ENCODE results near the gene SEZ6L.

The SEZ6L gene

DNA sequence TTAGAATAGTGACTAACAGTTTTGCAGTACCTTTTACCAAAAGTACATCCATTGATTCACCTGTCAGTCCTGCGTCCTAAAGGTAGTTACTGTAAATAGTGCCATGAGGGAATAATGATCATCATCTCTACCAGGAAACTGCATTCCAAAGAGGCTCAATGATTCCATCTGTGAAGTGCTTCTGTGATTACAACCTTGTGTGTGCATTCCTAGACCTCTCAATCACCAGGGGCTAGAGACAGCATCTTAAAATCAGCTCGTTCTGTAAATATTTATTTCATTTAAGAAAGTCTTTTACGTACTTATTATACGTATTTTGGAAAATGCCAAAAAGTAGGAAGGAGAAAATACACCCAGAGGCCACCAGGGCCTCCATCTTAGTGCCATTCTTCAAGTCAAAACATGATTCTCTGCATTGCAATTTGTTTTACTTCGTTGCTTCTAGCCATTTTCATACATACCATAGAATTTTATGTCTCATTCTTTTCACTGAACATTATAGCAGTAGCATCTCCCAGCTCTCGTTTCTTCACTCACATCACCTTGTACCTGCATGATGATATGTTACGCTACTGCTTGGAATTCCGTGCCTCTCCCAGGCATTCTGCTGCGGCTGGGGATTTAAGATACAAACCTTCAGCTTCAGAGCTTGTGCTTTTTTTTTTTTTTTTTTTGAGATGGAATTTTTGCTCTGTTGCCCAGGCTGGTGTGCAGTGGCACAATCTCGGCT lies 117.0 kb downstream of the SEZ6L start:
- H3K4me3 Mint-ChIP-seq: no peak overlapping the region
- H3K9me3 Mint-ChIP-seq: no peaks in the 10 kb centered on the region
- peaks cover 28% of the 10 kb centered on the region for H3K27me3 Mint-ChIP-seq
- H3K36me3 Mint-ChIP-seq: no peaks in the 10 kb centered on the region
- no peaks in the 10 kb centered on the region for H3K4me1 Mint-ChIP-seq
- no peak overlapping the region for H3K27ac Mint-ChIP-seq
- CTCF ChIA-PET: no interaction called here
- DNase-seq: no peak

DNA sequence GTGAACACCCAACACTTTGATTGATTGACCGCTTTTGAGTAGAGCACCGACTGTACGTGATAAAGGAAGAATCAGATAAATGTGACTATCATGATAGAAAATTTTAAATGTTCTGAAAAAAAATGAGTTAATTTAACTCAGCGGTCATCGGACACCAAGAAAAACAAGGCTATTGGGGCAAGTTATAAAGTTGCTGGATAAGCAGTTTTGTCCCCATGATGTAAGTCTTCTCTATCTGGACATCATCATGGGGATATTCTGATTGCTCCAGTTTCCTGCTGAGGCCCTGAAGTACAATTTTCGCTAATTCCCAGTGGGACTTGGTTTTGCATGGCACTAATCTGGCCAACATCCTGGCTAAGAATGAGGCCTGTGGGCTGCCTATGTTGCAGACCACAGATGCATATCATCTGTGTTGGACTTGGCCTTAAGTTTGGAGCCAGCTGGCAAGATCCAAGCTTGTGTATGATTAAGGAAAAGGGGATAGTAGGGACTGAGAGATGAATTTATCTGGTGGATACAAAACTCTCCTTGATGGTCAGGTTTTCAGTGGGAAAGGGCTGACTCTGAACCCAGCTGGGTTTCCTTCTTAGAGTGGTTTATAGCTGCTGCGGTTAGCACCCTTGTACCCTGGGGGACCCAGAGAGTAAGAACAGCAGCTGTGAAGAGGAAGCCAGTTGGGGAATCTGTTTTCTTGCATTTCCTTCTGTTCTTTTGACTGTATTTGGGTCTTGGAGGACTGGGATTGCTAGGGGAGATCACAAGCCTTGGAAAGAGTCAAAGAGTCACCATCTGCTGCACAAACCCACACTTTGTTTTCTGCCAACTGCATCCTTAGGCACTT lies 118.3 kb downstream of the SEZ6L start:
- Mint-ChIP-seq H3K4me1 (no peaks in the 10 kb centered on the region), H3K4me3 (no peak overlapping the region), H3K27ac (no peak overlapping the region), H3K36me3 (no peaks in the 10 kb centered on the region), H3K9me3 (no peaks in the 10 kb centered on the region), H3K27me3 (peaks cover 28% of the 10 kb centered on the region)
- no peak for DNase-seq
- CTCF ChIA-PET: interaction anchor here (1.0 kb wide), 1 partner anchor 80 kb away, joined by 3 read pairs; no protein-coding TSS in a partner anchor

GRCh38 chr22:26289611-26290101 lies 120.4 kb downstream of the SEZ6L start:
- CTCF ChIA-PET: no interaction called here
- Mint-ChIP-seq H3K4me1 (peaks cover 8% of the 10 kb centered on the region), H3K36me3 (no peaks in the 10 kb centered on the region), H3K27ac (no peak overlapping the region), H3K27me3 (peaks cover 28% of the 10 kb centered on the region), H3K4me3 (no peak overlapping the region), H3K9me3 (peaks cover 1% of the 10 kb centered on the region)
- no peak for DNase-seq

- CTCF ChIA-PET: no interaction called here
- DNase-seq: no peak
- H3K27ac Mint-ChIP-seq: no peak overlapping the region
Measured at GRCh38 chr22:26291940-26292666, 122.8 kb downstream of the SEZ6L start.

GRCh38 chr22:26292667-26292995 lies 123.4 kb downstream of the SEZ6L start:
- CTCF ChIA-PET: no interaction called here

More at GRCh38 chr22:26291940-26292666, 122.8 kb downstream of the SEZ6L start:
- Mint-ChIP-seq H3K9me3 (peaks cover 1% of the 10 kb centered on the region), H3K27me3 (peaks cover 16% of the 10 kb centered on the region), H3K4me1 (peaks cover 16% of the 10 kb centered on the region), H3K4me3 (no peak overlapping the region), H3K36me3 (no peaks in the 10 kb centered on the region)

GRCh38 chr22:26295563-26296126 lies 126.4 kb downstream of the SEZ6L start:
- Mint-ChIP-seq H3K9me3 (peaks cover 1% of the 10 kb centered on the region), H3K27ac (no peak overlapping the region), H3K4me3 (no peak overlapping the region), H3K27me3 (no peaks in the 10 kb centered on the region), H3K4me1 (peaks cover 16% of the 10 kb centered on the region), H3K36me3 (no peaks in the 10 kb centered on the region)
- CTCF ChIA-PET: no interaction called here
- no peak for DNase-seq

More at GRCh38 chr22:26292667-26292995, 123.4 kb downstream of the SEZ6L start:
- Mint-ChIP-seq H3K27me3 (peaks cover 13% of the 10 kb centered on the region), H3K36me3 (no peaks in the 10 kb centered on the region), H3K4me1 (peaks cover 16% of the 10 kb centered on the region), H3K4me3 (no peak overlapping the region), H3K9me3 (peaks cover 1% of the 10 kb centered on the region), H3K27ac (no peak overlapping the region)
- no peak for DNase-seq

DNA sequence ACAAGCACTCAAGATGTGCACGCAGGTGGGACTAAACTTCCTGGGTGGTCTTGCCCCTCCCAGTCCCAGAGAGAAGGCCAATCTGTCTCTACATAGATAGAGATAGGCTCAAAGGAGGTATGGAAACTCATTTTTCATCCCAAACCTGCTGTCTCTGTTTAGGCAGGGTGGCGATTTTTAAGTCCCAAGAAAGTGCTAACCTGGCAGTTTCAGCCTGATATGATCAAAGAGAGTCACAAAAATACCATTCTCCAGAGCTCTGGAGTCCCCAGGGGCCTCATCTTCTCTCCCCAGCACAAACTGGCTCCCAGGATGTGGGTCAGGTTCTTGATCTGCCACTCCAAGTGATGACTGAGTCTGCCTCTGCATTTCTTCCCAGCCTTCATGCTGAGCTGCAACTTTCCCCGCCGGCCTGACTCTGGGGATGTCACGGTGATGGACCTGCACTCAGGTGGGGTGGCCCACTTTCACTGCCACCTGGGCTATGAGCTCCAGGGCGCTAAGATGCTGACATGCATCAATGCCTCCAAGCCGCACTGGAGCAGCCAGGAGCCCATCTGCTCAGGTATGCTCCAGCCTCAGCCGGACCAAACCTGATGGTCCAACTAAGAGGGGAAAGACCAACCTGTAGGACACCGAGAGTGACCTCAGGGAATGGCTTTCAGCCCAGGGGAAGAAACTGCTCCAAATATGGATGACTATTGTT lies 129.5 kb downstream of the SEZ6L start:
- Mint-ChIP-seq H3K36me3 (no peaks in the 10 kb centered on the region), H3K9me3 (peaks cover 1% of the 10 kb centered on the region), H3K27ac (no peak overlapping the region), H3K27me3 (peaks cover 13% of the 10 kb centered on the region), H3K4me1 (peaks cover 16% of the 10 kb centered on the region), H3K4me3 (no peak overlapping the region)
- CTCF ChIA-PET: no interaction called here
- no peak for DNase-seq

GRCh38 chr22:26302726-26303125 lies 133.5 kb downstream of the SEZ6L start:
- H3K4me3 Mint-ChIP-seq: no peak overlapping the region
- H3K36me3 Mint-ChIP-seq: no peaks in the 10 kb centered on the region
- CTCF ChIA-PET: no interaction called here

GRCh38 chr22:26303475-26303874 lies 134.2 kb downstream of the SEZ6L start:
- no peaks in the 10 kb centered on the region for H3K9me3 Mint-ChIP-seq
- CTCF ChIA-PET: no interaction called here
- H3K4me3 Mint-ChIP-seq: no peak overlapping the region
- H3K36me3 Mint-ChIP-seq: no peaks in the 10 kb centered on the region
- no peak overlapping the region for H3K27ac Mint-ChIP-seq
- peaks cover 35% of the 10 kb centered on the region for H3K27me3 Mint-ChIP-seq
- no peak for DNase-seq
- H3K4me1 Mint-ChIP-seq: no peaks in the 10 kb centered on the region

More at GRCh38 chr22:26302726-26303125, 133.5 kb downstream of the SEZ6L start:
- no peak overlapping the region for H3K27ac Mint-ChIP-seq
- no peaks in the 10 kb centered on the region for H3K9me3 Mint-ChIP-seq
- no peak for DNase-seq
- H3K27me3 Mint-ChIP-seq: peaks cover 32% of the 10 kb centered on the region
- no peaks in the 10 kb centered on the region for H3K4me1 Mint-ChIP-seq

GRCh38 chr22:26304730-26305129 lies 135.5 kb downstream of the SEZ6L start:
- Mint-ChIP-seq H3K4me1 (no peaks in the 10 kb centered on the region), H3K4me3 (no peak overlapping the region), H3K27me3 (peaks cover 35% of the 10 kb centered on the region), H3K27ac (no peak overlapping the region), H3K9me3 (no peaks in the 10 kb centered on the region), H3K36me3 (no peaks in the 10 kb centered on the region)
- DNase-seq: no peak
- CTCF ChIA-PET: no interaction called here

- no peak overlapping the region for H3K4me3 Mint-ChIP-seq
- no peak for DNase-seq
- peaks cover 23% of the 10 kb centered on the region for H3K27me3 Mint-ChIP-seq
- no peaks in the 10 kb centered on the region for H3K9me3 Mint-ChIP-seq
- no peaks in the 10 kb centered on the region for H3K36me3 Mint-ChIP-seq
- no peak overlapping the region for H3K27ac Mint-ChIP-seq
- H3K4me1 Mint-ChIP-seq: no peaks in the 10 kb centered on the region
- CTCF ChIA-PET: no interaction called here
Measured at GRCh38 chr22:26308467-26308866, 139.2 kb downstream of the SEZ6L start.

- Mint-ChIP-seq H3K27me3 (peaks cover 35% of the 10 kb centered on the region), H3K36me3 (no peaks in the 10 kb centered on the region), H3K9me3 (no peaks in the 10 kb centered on the region), H3K4me1 (no peaks in the 10 kb centered on the region), H3K4me3 (no peak overlapping the region), H3K27ac (no peak overlapping the region)
- CTCF ChIA-PET: no interaction called here
- DNase-seq: no peak
Measured at GRCh38 chr22:26310616-26311015, 141.4 kb downstream of the SEZ6L start.

GRCh38 chr22:26313291-26313690 lies 144.0 kb downstream of the SEZ6L start:
- no peaks in the 10 kb centered on the region for H3K4me1 Mint-ChIP-seq
- no peaks in the 10 kb centered on the region for H3K36me3 Mint-ChIP-seq
- H3K27me3 Mint-ChIP-seq: peaks cover 27% of the 10 kb centered on the region
- H3K9me3 Mint-ChIP-seq: no peaks in the 10 kb centered on the region
- no peak overlapping the region for H3K4me3 Mint-ChIP-seq
- no peak for DNase-seq
- CTCF ChIA-PET: no interaction called here
- no peak overlapping the region for H3K27ac Mint-ChIP-seq

DNA sequence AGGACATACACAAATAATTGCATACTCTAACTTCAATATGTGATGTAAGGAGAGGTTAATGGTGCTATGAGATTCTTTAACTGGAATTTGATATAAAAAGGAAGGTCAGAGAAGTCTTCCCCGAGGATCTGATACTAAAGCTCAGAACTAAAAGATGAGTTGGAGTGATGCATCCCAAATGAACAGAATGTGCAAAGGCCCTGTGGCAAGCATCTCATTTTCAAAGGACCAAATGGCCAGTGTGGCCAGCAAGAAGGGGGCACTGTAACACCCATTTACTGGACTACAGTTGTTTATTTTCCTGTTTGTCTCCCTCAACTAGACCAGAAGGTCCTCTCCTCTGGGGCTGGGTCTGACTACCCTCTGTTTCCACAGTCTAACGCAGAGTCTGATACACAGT lies 144.9 kb downstream of the SEZ6L start:
- H3K4me1 Mint-ChIP-seq: no peaks in the 10 kb centered on the region
- DNase-seq: no peak
- no peak overlapping the region for H3K27ac Mint-ChIP-seq
- H3K4me3 Mint-ChIP-seq: no peak overlapping the region
- no peaks in the 10 kb centered on the region for H3K36me3 Mint-ChIP-seq
- H3K9me3 Mint-ChIP-seq: no peaks in the 10 kb centered on the region
- H3K27me3 Mint-ChIP-seq: peaks cover 30% of the 10 kb centered on the region
- CTCF ChIA-PET: no interaction called here
